ENCODE measurements around the gene PAX8.

The PAX8 gene

GRCh38 chr2:113229795-113230194 lies 48.9 kb downstream of the PAX8 start:
- Histone ChIP-seq H3K4me3 (replicated peaks; ENCODE audit: low read depth, low read length) (no peak overlapping the region), H3K36me3 (ENCODE audit: control insufficient read depth, insufficient read depth, low read length) (no peaks in the 10 kb centered on the region), H3K27me3 (replicated peaks; ENCODE audit: control insufficient read depth, insufficient read depth, low read length) (no peaks in the 10 kb centered on the region)
- TF ChIP-seq, protein P1, sequence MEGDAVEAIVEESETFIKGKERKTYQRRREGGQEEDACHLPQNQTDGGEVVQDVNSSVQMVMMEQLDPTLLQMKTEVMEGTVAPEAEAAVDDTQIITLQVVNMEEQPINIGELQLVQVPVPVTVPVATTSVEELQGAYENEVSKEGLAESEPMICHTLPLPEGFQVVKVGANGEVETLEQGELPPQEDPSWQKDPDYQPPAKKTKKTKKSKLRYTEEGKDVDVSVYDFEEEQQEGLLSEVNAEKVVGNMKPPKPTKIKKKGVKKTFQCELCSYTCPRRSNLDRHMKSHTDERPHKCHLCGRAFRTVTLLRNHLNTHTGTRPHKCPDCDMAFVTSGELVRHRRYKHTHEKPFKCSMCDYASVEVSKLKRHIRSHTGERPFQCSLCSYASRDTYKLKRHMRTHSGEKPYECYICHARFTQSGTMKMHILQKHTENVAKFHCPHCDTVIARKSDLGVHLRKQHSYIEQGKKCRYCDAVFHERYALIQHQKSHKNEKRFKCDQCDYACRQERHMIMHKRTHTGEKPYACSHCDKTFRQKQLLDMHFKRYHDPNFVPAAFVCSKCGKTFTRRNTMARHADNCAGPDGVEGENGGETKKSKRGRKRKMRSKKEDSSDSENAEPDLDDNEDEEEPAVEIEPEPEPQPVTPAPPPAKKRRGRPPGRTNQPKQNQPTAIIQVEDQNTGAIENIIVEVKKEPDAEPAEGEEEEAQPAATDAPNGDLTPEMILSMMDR (IDR thresholded peaks at IDR 0.05; ENCODE audit: insufficient read depth, low read length, poor library complexity, severe bottlenecking), result no peak
- DNase-seq (ENCODE audit: extremely low read depth, insufficient read length), result no peak

- DNase-seq (ENCODE audit: extremely low read depth, insufficient read length), result no peak
- TF ChIP-seq, protein P1 (IDR thresholded peaks at IDR 0.05; ENCODE audit: insufficient read depth, low read length, poor library complexity, severe bottlenecking), result no peak
Measured at GRCh38 chr2:113228991-113229716, 49.6 kb downstream of the PAX8 start.

GRCh38 chr2:113228351-113228750 lies 50.4 kb downstream of the PAX8 start:
- Histone ChIP-seq H3K36me3 (ENCODE audit: control insufficient read depth, insufficient read depth, low read length) (no peaks in the 10 kb centered on the region), H3K27me3 (replicated peaks; ENCODE audit: control insufficient read depth, insufficient read depth, low read length) (no peaks in the 10 kb centered on the region), H3K4me3 (replicated peaks; ENCODE audit: low read depth, low read length) (no peak overlapping the region)
- no peak for DNase-seq (ENCODE audit: extremely low read depth, insufficient read length)
- TF ChIP-seq, protein P1 (IDR thresholded peaks at IDR 0.05; ENCODE audit: insufficient read depth, low read length, poor library complexity, severe bottlenecking), result no peak

More at GRCh38 chr2:113228991-113229716, 49.6 kb downstream of the PAX8 start:
- Histone ChIP-seq H3K4me3 (replicated peaks; ENCODE audit: low read depth, low read length) (no peak overlapping the region), H3K36me3 (ENCODE audit: control insufficient read depth, insufficient read depth, low read length) (no peaks in the 10 kb centered on the region), H3K27me3 (replicated peaks; ENCODE audit: control insufficient read depth, insufficient read depth, low read length) (no peaks in the 10 kb centered on the region)

DNA sequence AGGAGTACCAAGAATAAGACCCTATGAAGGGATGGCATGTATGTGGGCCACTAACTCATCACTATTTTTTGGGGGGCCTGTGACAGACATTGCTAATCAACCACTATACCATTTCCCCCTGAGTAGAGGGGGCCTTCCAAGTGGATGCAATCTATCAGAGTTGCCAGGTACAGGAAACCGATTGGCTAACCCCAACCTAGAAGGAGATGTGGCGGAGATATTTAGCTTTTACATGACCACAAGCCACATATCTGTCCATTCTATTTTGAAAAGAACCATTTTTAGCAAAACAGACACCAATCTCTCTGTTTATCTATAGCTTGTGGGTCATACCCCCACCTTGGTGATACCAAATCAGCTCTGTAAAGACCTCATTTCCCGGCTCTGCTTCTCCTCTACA lies 51.0 kb downstream of the PAX8 start:
- no peak for DNase-seq (ENCODE audit: extremely low read depth, insufficient read length)
- no peaks in the 10 kb centered on the region for H3K27me3 ChIP-seq (replicated peaks; ENCODE audit: control insufficient read depth, insufficient read depth, low read length)
- H3K4me3 ChIP-seq (replicated peaks; ENCODE audit: low read depth, low read length), result no peak overlapping the region
- TF ChIP-seq, protein P1 (IDR thresholded peaks at IDR 0.05; ENCODE audit: insufficient read depth, low read length, poor library complexity, severe bottlenecking), result no peak
- H3K36me3 ChIP-seq (ENCODE audit: control insufficient read depth, insufficient read depth, low read length), result no peaks in the 10 kb centered on the region

- TF ChIP-seq, protein P1 (IDR thresholded peaks at IDR 0.05; ENCODE audit: insufficient read depth, low read length, poor library complexity, severe bottlenecking), result no peak
- Histone ChIP-seq H3K27me3 (replicated peaks; ENCODE audit: control insufficient read depth, insufficient read depth, low read length) (no peaks in the 10 kb centered on the region; the same call in 1 of the 2 replicates), H3K4me3 (replicated peaks; ENCODE audit: low read depth, low read length) (no peak overlapping the region), H3K36me3 (ENCODE audit: control insufficient read depth, insufficient read depth, low read length) (no peaks in the 10 kb centered on the region)
- DNase-seq (ENCODE audit: extremely low read depth, insufficient read length), result no peak
Measured at GRCh38 chr2:113227290-113227689, 51.4 kb downstream of the PAX8 start.
